GM23338 (cell line): ENCODE measurements around the gene CLCN2. TPM values are rescaled to one million over a fixed set of nuclear protein-coding genes. Genes with fewer than 3 reads are reported as not detected.

ENCODE experiments used
- ATAC-seq: fragments of 200-7000 bp; cut with Tn5 transposase; 3 replicates; pipeline ENCODE4 v1.9.1; 2020
- DNase-seq: peaks from one replicate; pipeline ENCODE4 v3.0.0-alpha.2; 2015; ENCODE audit warnings: low spot score
- H2AFZ ChIP-seq: fragments of 200-600 bp; sonication (generic); 2 replicates; pipeline ENCODE4 v1.8.0; 2016; ENCODE audit warnings: antibody characterized with exemption, mild to moderate bottlenecking, moderate library complexity
- H3F3A ChIP-seq: fragments of 200-600 bp; sonication (generic); replicated peaks from 2 replicates; pipeline ENCODE4 v1.8.0; 2017; ENCODE audit warnings: antibody characterized with exemption, mixed run types, low read depth
- H3K27ac ChIP-seq: fragments of 200-600 bp; sonication (generic); 2 replicates; pipeline ENCODE4 v1.6.1; 2016; ENCODE audit warnings: low read depth
- H3K27me3 ChIP-seq: fragments of 200-600 bp; sonication (generic); 2 replicates; pipeline ENCODE4 v1.8.0; 2016; ENCODE audit warnings: mild to moderate bottlenecking, mixed run types, moderate library complexity; ENCODE audit not compliant: insufficient read depth
- H3K36me3 ChIP-seq: fragments of 200-600 bp; sonication (generic); 2 replicates; pipeline ENCODE4 v1.8.0; 2016; ENCODE audit warnings: mild to moderate bottlenecking; ENCODE audit not compliant: insufficient read depth
- H3K4me1 ChIP-seq: fragments of 200-600 bp; sonication (generic); 2 replicates; pipeline ENCODE4 v1.8.0; 2016; ENCODE audit warnings: mild to moderate bottlenecking, moderate library complexity; ENCODE audit not compliant: insufficient read depth
- H3K4me2 ChIP-seq: fragments of 200-600 bp; sonication (generic); 2 replicates; pipeline ENCODE4 v1.7.1; 2017; ENCODE audit warnings: mixed run types
- H3K4me3 ChIP-seq: fragments of 200-600 bp; sonication (generic); 2 replicates; pipeline ENCODE4 v1.6.1; 2016; ENCODE audit warnings: mixed run types
- H3K79me2 ChIP-seq: fragments of 200-600 bp; sonication (generic); replicated peaks from 2 replicates; pipeline ENCODE4 v1.8.0; 2017; ENCODE audit warnings: mild to moderate bottlenecking; ENCODE audit not compliant: insufficient read depth
- H3K9me2 ChIP-seq: fragments of 200-600 bp; sonication (generic); 2 replicates; pipeline ENCODE4 v1.8.0; 2017; ENCODE audit not compliant: insufficient read depth
- H4K20me1 ChIP-seq: fragments of 200-600 bp; sonication (generic); replicated peaks from 2 replicates; pipeline ENCODE4 v1.8.0; 2017; ENCODE audit warnings: mild to moderate bottlenecking; ENCODE audit not compliant: insufficient read depth
- H3K27ac Mint-ChIP-seq: 2 replicates; pipeline ENCODE4 v1.8.0; 2020; ENCODE audit warnings: inconsistent platforms, mild to moderate bottlenecking, moderate library complexity, mixed read lengths
- H3K27me3 Mint-ChIP-seq: 3 replicates; pipeline ENCODE4 v1.8.0; 2022; ENCODE audit warnings: low read depth, mild to moderate bottlenecking, moderate library complexity, mixed read lengths, inconsistent platforms; ENCODE audit not compliant: insufficient read depth, poor library complexity
- H3K36me3 Mint-ChIP-seq: 3 replicates; pipeline ENCODE4 v1.8.0; 2021; ENCODE audit warnings: low read depth, mild to moderate bottlenecking, inconsistent platforms, moderate library complexity, mixed read lengths
- H3K4me1 Mint-ChIP-seq: 3 replicates; pipeline ENCODE4 v1.8.0; 2020; ENCODE audit warnings: mild to moderate bottlenecking, inconsistent platforms, mixed read lengths
- H3K4me3 Mint-ChIP-seq: 3 replicates; pipeline ENCODE4 v1.8.0; 2021; ENCODE audit warnings: moderate library complexity, mild to moderate bottlenecking, inconsistent platforms, mixed read lengths
- H3K9me3 Mint-ChIP-seq: 3 replicates; pipeline ENCODE4 v1.8.0; 2020; ENCODE audit warnings: moderate library complexity, mild to moderate bottlenecking, inconsistent platforms, mixed read lengths
- CREB1 ChIP-seq: fragments of 250-450 bp; sonication (Bioruptor Pico); IDR thresholded peaks from 2 replicates; pipeline ENCODE4 v1.5.0; 2020; ENCODE audit warnings: low read depth, mild to moderate bottlenecking, moderate library complexity
- CTCF ChIP-seq, 2 experiments: fragments of 200-600 bp in 1 of 2; sonication (generic) in 1 of 2; conservative IDR thresholded peaks; 2 replicates each; pipeline versions ENCODE4 v1.5.1 to v1.6.1; 2016 to 2017; ENCODE audit warnings: antibody characterized with exemption in 2 of 2, low read depth in 2 of 2, mild to moderate bottlenecking in 2 of 2, moderate library complexity in 1 of 2
- ETS1 ChIP-seq: IDR thresholded peaks from 2 replicates; pipeline ENCODE4 v1.6.1; 2016; ENCODE audit warnings: antibody characterized with exemption
- EZH2 ChIP-seq: fragments of 200-600 bp; sonication (generic); IDR thresholded peaks from one replicate; pipeline ENCODE4 v1.8.0; 2017; ENCODE audit warnings: antibody characterized with exemption, mild to moderate bottlenecking, low read depth; ENCODE audit not compliant: unreplicated experiment
- EZH2phosphoT487 ChIP-seq: fragments of 200-600 bp; sonication (generic); IDR thresholded peaks from one replicate; pipeline ENCODE4 v1.8.1; 2018; ENCODE audit warnings: antibody characterized with exemption; ENCODE audit not compliant: unreplicated experiment
- JUNB ChIP-seq: IDR thresholded peaks from one replicate; pipeline ENCODE4 v1.6.1; 2016; ENCODE audit warnings: antibody characterized with exemption; ENCODE audit not compliant: unreplicated experiment
- NANOG ChIP-seq: IDR thresholded peaks from 2 replicates; pipeline ENCODE4 v1.6.1; 2016; ENCODE audit warnings: antibody characterized with exemption, borderline replicate concordance
- POLR2AphosphoS5 ChIP-seq: IDR thresholded peaks from 2 replicates; pipeline ENCODE4 v1.6.1; 2016; ENCODE audit warnings: antibody characterized with exemption, low read depth
- REST ChIP-seq: IDR thresholded peaks from one replicate; pipeline ENCODE4 v1.6.1; 2018; ENCODE audit warnings: antibody characterized with exemption; ENCODE audit not compliant: unreplicated experiment
- STAT1 ChIP-seq: IDR thresholded peaks from one replicate; pipeline ENCODE4 v1.6.1; 2016; ENCODE audit warnings: antibody characterized with exemption; ENCODE audit not compliant: unreplicated experiment
- ZNF114 ChIP-seq: fragments of 250-450 bp; sonication (Bioruptor Pico); IDR thresholded peaks from 2 replicates; pipeline ENCODE4 v1.5.0; 2020; ENCODE audit warnings: mild to moderate bottlenecking, moderate library complexity
- ZNF331 ChIP-seq: fragments of 250-450 bp; sonication (Bioruptor Pico); IDR thresholded peaks from 2 replicates; pipeline ENCODE4 v1.5.0; 2020; ENCODE audit warnings: low read depth, mild to moderate bottlenecking, moderate library complexity
- ZNF462 ChIP-seq: fragments of 250-450 bp; sonication (Bioruptor Pico); IDR thresholded peaks from 2 replicates; pipeline ENCODE4 v1.5.0; 2020; ENCODE audit warnings: mild to moderate bottlenecking, moderate library complexity
- polyA plus RNA-seq: library from polyadenylated mRNA; unstranded; fragments of >200 nt; fragmentation: Nextera tagmentation; extraction: Ambion mirVana; gene quantifications from 2 replicates; pipeline ENCODE4 v1.2.1, GENCODE V29; 2016
- total RNA-seq: library from RNA; depleted of rRNA; stranded (reverse); fragments of >200 nt; shearing (Covaris generic); gene quantifications from 2 replicates; pipeline ENCODE4 v1.2.3, GENCODE V29; 2014

The CLCN2 gene
- total and polyA plus RNA-seq, 2 experiments from 2014 or later: 7.0 to 9.2 TPM

DNA sequence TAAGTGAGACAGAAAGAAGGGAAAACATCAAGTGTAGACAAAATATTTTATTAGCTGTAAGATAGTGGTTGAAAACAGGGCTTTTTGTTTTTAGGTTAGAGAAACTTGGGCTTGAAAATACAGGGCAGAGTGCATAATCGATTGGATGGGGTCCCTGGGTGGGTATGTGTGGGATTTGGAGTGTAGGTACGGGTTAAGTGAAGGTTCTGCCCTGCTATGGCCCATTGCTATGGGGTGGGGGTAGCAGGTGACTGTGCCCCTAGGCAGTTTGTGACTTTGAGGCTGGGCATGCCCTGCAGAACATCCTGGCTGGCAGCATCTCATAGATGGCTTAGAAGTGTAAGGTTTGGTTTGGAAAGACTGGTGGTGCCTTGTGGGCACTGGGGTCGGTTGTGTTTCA is 27.7 kb downstream of the CLCN2 start:
- TF ChIP-seq POLR2AphosphoS5 (no peak), CREB1 (no peak), CTCF (conservative IDR thresholded peaks at IDR 0.05; ENCODE audit: low read depth in 2 of 2) (no peak), NANOG (no peak), JUNB (no peak), ETS1 (no peak), REST (no peak), STAT1 (no peak), ZNF331 (CRISPR knock-in tag) (no peak), ZNF114 (no peak), ZNF462 (no peak), EZH2phosphoT487 (no peak), EZH2 (no peak)
- Histone ChIP-seq H3F3A (peaks cover 62% of the 10 kb centered on the region), H2AFZ (no peak overlapping the region), H3K4me2 (no peak overlapping the region), H3K27ac (peak overlapping the region; percentile 69; the same call in 1 of the 2 replicates), H4K20me1 (peaks cover 48% of the 10 kb centered on the region), H3K4me1 (peaks cover 20% of the 10 kb centered on the region), H3K4me3 (no peak overlapping the region), H3K27me3 (no peaks in the 10 kb centered on the region), H3K79me2 (peaks cover 32% of the 10 kb centered on the region), H3K36me3 (peaks cover 48% of the 10 kb centered on the region), H3K9me2 (no peaks in the 10 kb centered on the region)
- H3K27me3 Mint-ChIP-seq: peaks cover 36% of the 10 kb centered on the region
- no peak for DNase-seq
- H3K4me3 Mint-ChIP-seq: no peak overlapping the region; the same call in 2 of the 3 replicates
- peak overlapping the region; percentile 9; the same call in 1 of the 2 replicates for H3K27ac Mint-ChIP-seq
- H3K4me1 Mint-ChIP-seq: peaks cover 27% of the 10 kb centered on the region
- ATAC-seq: no peak
- H3K36me3 Mint-ChIP-seq: peaks cover 68% of the 10 kb centered on the region
- H3K9me3 Mint-ChIP-seq: peaks cover 3% of the 10 kb centered on the region; the same call in 1 of the 3 replicates
